Measurements from ENCODE around the gene PTPRG.

The PTPRG gene

GRCh38 chr3:61538486-61538885 lies 22.9 kb upstream of the PTPRG start:
- Histone ChIP-seq H3K27ac (ENCODE audit: low read depth, low read length) (no peak overlapping the region), H3K9me3 (ENCODE audit: control insufficient read depth, insufficient read depth, low read length) (no peaks in the 10 kb centered on the region), H3F3A (ENCODE audit: control insufficient read depth, insufficient read depth) (no peaks in the 10 kb centered on the region), H3K27me3 (ENCODE audit: control insufficient read depth, low read length) (no peaks in the 10 kb centered on the region), H3K36me3 (ENCODE audit: control insufficient read depth, low read length) (no peaks in the 10 kb centered on the region), H3K4me1 (ENCODE audit: control insufficient read depth, low read length) (no peaks in the 10 kb centered on the region), H3K4me3 (ENCODE audit: low read length) (no peak overlapping the region), H3K9me2 (replicated peaks; ENCODE audit: control insufficient read depth, low read length) (no peaks in the 10 kb centered on the region), H4K20me1 (ENCODE audit: control insufficient read depth, insufficient read depth, low read depth, low read length) (no peaks in the 10 kb centered on the region), H3K79me2 (ENCODE audit: control insufficient read depth, low read length) (no peaks in the 10 kb centered on the region), H3K4me2 (ENCODE audit: low read length) (no peak overlapping the region)
- TF ChIP-seq CTCF (IDR thresholded peaks at IDR 0.05; ENCODE audit: low read depth, low read length, poor library complexity, severe bottlenecking) (no peak), EZH2phosphoT487 (IDR thresholded peaks at IDR 0.05; ENCODE audit: borderline replicate concordance, low read length) (no peak)

- no peaks in the 10 kb centered on the region for H3K27me3 ChIP-seq (ENCODE audit: control insufficient read depth, low read length)
- H3K9me3 ChIP-seq (ENCODE audit: control insufficient read depth, insufficient read depth, low read length) = no peaks in the 10 kb centered on the region
- H3K4me1 ChIP-seq (ENCODE audit: control insufficient read depth, low read length) = no peaks in the 10 kb centered on the region
- no peak overlapping the region for H3K27ac ChIP-seq (ENCODE audit: low read depth, low read length)
- H4K20me1 ChIP-seq (ENCODE audit: control insufficient read depth, insufficient read depth, low read depth, low read length) = no peaks in the 10 kb centered on the region
- TF ChIP-seq EZH2phosphoT487 (IDR thresholded peaks at IDR 0.05; ENCODE audit: borderline replicate concordance, low read length) = no peak
- no peak for TF ChIP-seq CTCF (IDR thresholded peaks at IDR 0.05; ENCODE audit: low read depth, low read length, poor library complexity, severe bottlenecking)
- H3K79me2 ChIP-seq (ENCODE audit: control insufficient read depth, low read length) = no peaks in the 10 kb centered on the region
- no peak overlapping the region for H3K4me3 ChIP-seq (ENCODE audit: low read length)
- H3K36me3 ChIP-seq (ENCODE audit: control insufficient read depth, low read length) = no peaks in the 10 kb centered on the region
- no peaks in the 10 kb centered on the region for H3K9me2 ChIP-seq (replicated peaks; ENCODE audit: control insufficient read depth, low read length)
- no peak overlapping the region for H3K4me2 ChIP-seq (ENCODE audit: low read length)
- H3F3A ChIP-seq (ENCODE audit: control insufficient read depth, insufficient read depth) = no peaks in the 10 kb centered on the region
Measured at GRCh38 chr3:61541694-61542093, 19.7 kb upstream of the PTPRG start.

GRCh38 chr3:61545716-61546115 lies 15.7 kb upstream of the PTPRG start:
- Histone ChIP-seq H3F3A (ENCODE audit: control insufficient read depth, insufficient read depth) (no peaks in the 10 kb centered on the region), H3K27me3 (ENCODE audit: control insufficient read depth, low read length) (no peaks in the 10 kb centered on the region), H3K9me3 (ENCODE audit: control insufficient read depth, insufficient read depth, low read length) (no peaks in the 10 kb centered on the region), H3K4me1 (ENCODE audit: control insufficient read depth, low read length) (no peaks in the 10 kb centered on the region), H3K36me3 (ENCODE audit: control insufficient read depth, low read length) (no peaks in the 10 kb centered on the region), H3K79me2 (ENCODE audit: control insufficient read depth, low read length) (no peaks in the 10 kb centered on the region), H4K20me1 (ENCODE audit: control insufficient read depth, insufficient read depth, low read depth, low read length) (no peaks in the 10 kb centered on the region), H3K4me3 (ENCODE audit: low read length) (no peak overlapping the region), H3K27ac (ENCODE audit: low read depth, low read length) (no peak overlapping the region), H3K4me2 (ENCODE audit: low read length) (no peak overlapping the region), H3K9me2 (replicated peaks; ENCODE audit: control insufficient read depth, low read length) (no peaks in the 10 kb centered on the region)
- TF ChIP-seq EZH2phosphoT487 (IDR thresholded peaks at IDR 0.05; ENCODE audit: borderline replicate concordance, low read length) = no peak
- TF ChIP-seq CTCF (IDR thresholded peaks at IDR 0.05; ENCODE audit: low read depth, low read length, poor library complexity, severe bottlenecking) = no peak

- no peaks in the 10 kb centered on the region for H3K36me3 ChIP-seq (ENCODE audit: control insufficient read depth, low read length)
- H3K27ac ChIP-seq (ENCODE audit: low read depth, low read length) = no peak overlapping the region
- H3K4me2 ChIP-seq (ENCODE audit: low read length) = no peak overlapping the region
Measured at GRCh38 chr3:61547625-61548024, 13.7 kb upstream of the PTPRG start.

More at GRCh38 chr3:61547625-61548024, 13.7 kb upstream of the PTPRG start:
- Histone ChIP-seq H3K4me1 (ENCODE audit: control insufficient read depth, low read length) (no peaks in the 10 kb centered on the region), H3K4me3 (ENCODE audit: low read length) (no peak overlapping the region), H3K9me3 (ENCODE audit: control insufficient read depth, insufficient read depth, low read length) (no peaks in the 10 kb centered on the region), H3F3A (ENCODE audit: control insufficient read depth, insufficient read depth) (no peaks in the 10 kb centered on the region), H3K79me2 (ENCODE audit: control insufficient read depth, low read length) (no peaks in the 10 kb centered on the region), H3K9me2 (replicated peaks; ENCODE audit: control insufficient read depth, low read length) (no peaks in the 10 kb centered on the region), H4K20me1 (ENCODE audit: control insufficient read depth, insufficient read depth, low read depth, low read length) (no peaks in the 10 kb centered on the region), H3K27me3 (ENCODE audit: control insufficient read depth, low read length) (no peaks in the 10 kb centered on the region)
- TF ChIP-seq CTCF (IDR thresholded peaks at IDR 0.05; ENCODE audit: low read depth, low read length, poor library complexity, severe bottlenecking) = no peak
- TF ChIP-seq EZH2phosphoT487 (IDR thresholded peaks at IDR 0.05; ENCODE audit: borderline replicate concordance, low read length) = no peak

All from DOHH2 (cell line).